Osteoblast (primary cell): ENCODE data around the gene INSYN2B. TPM values are rescaled to one million over a fixed set of nuclear protein-coding genes. Genes with fewer than 3 reads are reported as not detected.

ENCODE experiments used
- DNase-seq: peaks from one replicate; pipeline ENCODE4 v3.0.0; 2011; ENCODE audit warnings: low spot score, mixed read lengths; ENCODE audit not compliant: insufficient read length; ENCODE audit errors: missing footprints
- H2AFZ ChIP-seq: 2 replicates; pipeline ENCODE4 v1.6.0; 2011; ENCODE audit warnings: mild to moderate bottlenecking, low read length
- H3K27ac ChIP-seq: 2 replicates; pipeline ENCODE4 v1.5.1; 2011; ENCODE audit warnings: mild to moderate bottlenecking, low read depth, low read length, moderate library complexity
- H3K27me3 ChIP-seq: 2 replicates; pipeline ENCODE4 v1.6.0; 2012; ENCODE audit warnings: mild to moderate bottlenecking, control low read depth, inconsistent platforms, low read length, moderate library complexity; ENCODE audit not compliant: insufficient read depth
- H3K36me3 ChIP-seq: 2 replicates; pipeline ENCODE4 v1.5.1; 2011; ENCODE audit warnings: mild to moderate bottlenecking, low read length, control low read depth, moderate library complexity; ENCODE audit not compliant: insufficient read depth
- H3K4me1 ChIP-seq: 2 replicates; pipeline ENCODE4 v1.5.1; 2011; ENCODE audit warnings: mild to moderate bottlenecking, low read length, control low read depth, moderate library complexity; ENCODE audit not compliant: insufficient read depth
- H3K4me2 ChIP-seq: 2 replicates; pipeline ENCODE4 v1.6.0; 2011; ENCODE audit warnings: mild to moderate bottlenecking, low read length; ENCODE audit not compliant: insufficient read depth
- H3K4me3 ChIP-seq: fragments of 200-600 bp; sonication (generic); 3 replicates; pipeline ENCODE4 v1.5.1; 2012; ENCODE audit warnings: mild to moderate bottlenecking, low read length, inconsistent platforms; ENCODE audit not compliant: insufficient read depth
- H3K79me2 ChIP-seq: 2 replicates; pipeline ENCODE4 v1.6.0; 2012; ENCODE audit warnings: mild to moderate bottlenecking, low read length, control low read depth, inconsistent platforms; ENCODE audit not compliant: insufficient read depth
- H3K9me3 ChIP-seq: 2 replicates; pipeline ENCODE4 v1.5.1; 2011; ENCODE audit warnings: low read depth, low read length, control low read depth
- H4K20me1 ChIP-seq: 2 replicates; pipeline ENCODE4 v1.6.0; 2012; ENCODE audit warnings: mild to moderate bottlenecking, low read length, control low read depth; ENCODE audit not compliant: insufficient read depth
- total RNA-seq: library from RNA; depleted of rRNA; stranded (reverse); fragments of >200 nt; gene quantifications from 2 replicates; pipeline ENCODE4 v1.2.3, GENCODE V29; 2012
- TF ChIP-seq, protein P1 (sequence below): IDR thresholded peaks from 2 replicates; pipeline ENCODE4 v1.5.1; 2011; ENCODE audit warnings: mild to moderate bottlenecking, low read depth, low read length, moderate library complexity; ENCODE audit errors: extremely low read depth

The INSYN2B gene
- total RNA-seq, 1 donor, result 2.2 TPM

GRCh38 chr5:169862391-169862811 is 117.9 kb downstream of the INSYN2B start:
- Histone ChIP-seq H3K27ac (peak overlapping the region; percentile 69), H3K9me3 (no peaks in the 10 kb centered on the region), H2AFZ (no peak overlapping the region), H3K36me3 (peaks cover 4% of the 10 kb centered on the region), H3K79me2 (no peaks in the 10 kb centered on the region), H3K4me3 (no peak overlapping the region), H3K4me1 (peaks cover 12% of the 10 kb centered on the region), H3K4me2 (no peak overlapping the region), H4K20me1 (no peaks in the 10 kb centered on the region), H3K27me3 (no peaks in the 10 kb centered on the region)
- TF ChIP-seq, protein P1, sequence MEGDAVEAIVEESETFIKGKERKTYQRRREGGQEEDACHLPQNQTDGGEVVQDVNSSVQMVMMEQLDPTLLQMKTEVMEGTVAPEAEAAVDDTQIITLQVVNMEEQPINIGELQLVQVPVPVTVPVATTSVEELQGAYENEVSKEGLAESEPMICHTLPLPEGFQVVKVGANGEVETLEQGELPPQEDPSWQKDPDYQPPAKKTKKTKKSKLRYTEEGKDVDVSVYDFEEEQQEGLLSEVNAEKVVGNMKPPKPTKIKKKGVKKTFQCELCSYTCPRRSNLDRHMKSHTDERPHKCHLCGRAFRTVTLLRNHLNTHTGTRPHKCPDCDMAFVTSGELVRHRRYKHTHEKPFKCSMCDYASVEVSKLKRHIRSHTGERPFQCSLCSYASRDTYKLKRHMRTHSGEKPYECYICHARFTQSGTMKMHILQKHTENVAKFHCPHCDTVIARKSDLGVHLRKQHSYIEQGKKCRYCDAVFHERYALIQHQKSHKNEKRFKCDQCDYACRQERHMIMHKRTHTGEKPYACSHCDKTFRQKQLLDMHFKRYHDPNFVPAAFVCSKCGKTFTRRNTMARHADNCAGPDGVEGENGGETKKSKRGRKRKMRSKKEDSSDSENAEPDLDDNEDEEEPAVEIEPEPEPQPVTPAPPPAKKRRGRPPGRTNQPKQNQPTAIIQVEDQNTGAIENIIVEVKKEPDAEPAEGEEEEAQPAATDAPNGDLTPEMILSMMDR, result no peak
- no peak for DNase-seq

- H3K4me1 ChIP-seq, result peaks cover 13% of the 10 kb centered on the region
- H3K79me2 ChIP-seq, result no peaks in the 10 kb centered on the region
- no peaks in the 10 kb centered on the region for H4K20me1 ChIP-seq
- TF ChIP-seq, protein P1, result no peak
- H3K27me3 ChIP-seq, result no peaks in the 10 kb centered on the region
- no peak overlapping the region for H3K4me2 ChIP-seq
- H3K4me3 ChIP-seq, result no peak overlapping the region
- peaks cover 4% of the 10 kb centered on the region for H3K36me3 ChIP-seq
- no peak overlapping the region for H2AFZ ChIP-seq
- H3K27ac ChIP-seq, result peak overlapping the region; percentile 69
- DNase-seq, result peak; percentile 25
- H3K9me3 ChIP-seq, result no peaks in the 10 kb centered on the region
Measured at GRCh38 chr5:169861934-169862333, 118.4 kb downstream of the INSYN2B start.

GRCh38 chr5:169861433-169861832 is 118.9 kb downstream of the INSYN2B start:
- Histone ChIP-seq H3K9me3 (no peaks in the 10 kb centered on the region), H3K27ac (peak overlapping the region; percentile 69), H3K4me3 (no peak overlapping the region), H3K4me1 (peaks cover 14% of the 10 kb centered on the region), H3K79me2 (no peaks in the 10 kb centered on the region), H4K20me1 (no peaks in the 10 kb centered on the region), H3K36me3 (peaks cover 4% of the 10 kb centered on the region), H3K4me2 (no peak overlapping the region), H2AFZ (no peak overlapping the region), H3K27me3 (no peaks in the 10 kb centered on the region)
- TF ChIP-seq, protein P1, result no peak
- DNase-seq, result peak; percentile 11

DNA sequence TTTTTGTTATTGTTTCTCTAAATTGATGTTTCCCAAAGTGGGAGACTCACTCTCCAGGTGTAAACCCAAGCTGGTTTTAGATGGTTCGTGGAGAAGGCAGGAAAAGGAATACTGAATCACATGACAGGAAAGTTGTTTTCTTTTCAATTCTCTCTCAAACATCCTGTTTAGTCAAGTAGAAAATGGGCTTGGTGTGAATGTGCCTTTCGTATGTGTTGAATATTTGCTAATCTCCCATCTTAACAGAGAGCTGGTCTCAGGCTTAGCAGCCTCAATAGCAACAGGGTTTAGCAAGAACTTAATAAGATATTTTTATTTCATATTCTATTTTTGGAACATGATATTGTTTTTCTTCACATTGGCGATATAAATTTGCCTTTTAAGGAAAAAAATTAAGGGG is 119.7 kb downstream of the INSYN2B start:
- TF ChIP-seq, protein P1, result no peak
- Histone ChIP-seq H3K79me2 (no peaks in the 10 kb centered on the region), H3K4me2 (no peak overlapping the region), H3K9me3 (no peaks in the 10 kb centered on the region), H3K4me3 (no peak overlapping the region), H3K27ac (no peak overlapping the region), H4K20me1 (no peaks in the 10 kb centered on the region), H2AFZ (no peak overlapping the region), H3K27me3 (no peaks in the 10 kb centered on the region), H3K36me3 (peaks cover 4% of the 10 kb centered on the region), H3K4me1 (peaks cover 14% of the 10 kb centered on the region)
- DNase-seq, result no peak
